ENCODE data around the gene PLSCR3.

PLSCR3 gene

DNA sequence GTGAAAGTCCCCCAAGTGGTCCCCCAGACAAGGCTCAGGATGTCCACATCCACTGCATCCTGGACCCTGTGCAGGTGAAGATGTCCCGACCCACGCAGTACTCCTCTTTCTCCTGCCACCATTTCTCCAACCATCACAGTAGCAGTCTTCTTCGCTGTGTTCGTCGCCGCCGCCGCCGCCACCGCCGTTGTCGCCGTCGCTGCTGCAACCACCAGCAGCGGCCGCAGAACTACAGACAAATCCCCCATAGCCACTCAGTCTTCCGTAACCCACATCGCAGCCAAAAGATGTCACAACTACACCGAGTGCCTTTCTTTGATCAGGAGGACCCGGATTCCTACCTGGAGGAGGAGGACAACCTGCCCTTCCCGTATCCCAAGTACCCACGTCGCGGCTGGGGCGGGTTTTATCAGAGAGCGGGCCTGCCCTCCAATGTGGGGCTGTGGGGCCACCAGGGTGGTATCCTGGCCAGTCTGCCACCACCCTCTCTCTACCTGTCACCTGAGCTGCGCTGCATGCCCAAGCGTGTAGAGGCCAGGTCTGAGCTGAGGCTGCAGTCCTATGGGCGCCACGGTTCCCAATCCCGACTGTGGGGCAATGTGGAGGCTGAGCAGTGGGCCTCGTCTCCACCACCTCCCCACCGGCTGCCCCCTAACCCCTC lies 32.0 kb upstream of the PLSCR3 start:
- DNase-seq (ENCODE audit: low read depth), result no peak

DNA sequence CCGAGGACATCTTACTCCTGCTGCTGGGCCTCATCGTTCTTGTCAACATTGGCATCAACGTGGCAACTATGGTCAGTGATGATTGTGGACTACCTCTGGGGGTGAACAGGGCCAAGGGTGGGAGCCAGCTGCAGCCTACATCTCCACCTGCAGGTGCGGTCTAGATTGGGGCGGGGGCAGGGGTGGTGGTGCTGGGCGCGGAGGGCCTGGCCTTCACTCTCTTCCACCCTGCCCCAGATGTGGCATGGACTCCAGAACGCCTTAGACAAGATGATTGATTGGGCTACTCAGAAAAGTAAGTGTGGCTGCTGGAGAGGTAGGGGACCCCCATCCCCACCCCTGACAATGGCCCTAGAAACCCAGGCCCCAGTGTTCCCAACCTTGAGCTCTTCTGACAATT lies 31.4 kb upstream of the PLSCR3 start:
- DNase-seq (ENCODE audit: low read depth), result no peak

DNA sequence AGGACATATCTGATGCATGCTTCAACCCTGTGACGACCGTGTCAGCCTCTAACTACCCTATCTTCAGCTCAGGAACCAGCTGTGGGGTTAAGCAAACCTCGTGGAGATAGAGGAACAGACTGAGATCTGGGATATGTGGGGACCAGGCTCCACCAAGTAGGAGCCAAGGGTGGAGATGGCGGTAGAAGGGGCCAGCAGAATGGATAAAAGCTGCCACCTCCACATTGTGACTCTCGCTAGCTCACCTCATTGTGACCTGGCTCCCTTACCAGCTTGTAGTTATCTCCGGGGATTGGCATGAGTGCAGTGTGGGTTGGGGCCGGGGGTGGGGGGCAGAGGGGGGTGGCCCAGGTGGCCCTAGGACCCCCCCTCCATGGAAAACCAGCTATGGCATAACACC lies 31.0 kb upstream of the PLSCR3 start, which contains the start of gene SPEM2:
Gene SPEM2 (plus strand): TSS at position 301 of the 400 bp plus-strand sequence. CDS start 73 bp downstream, at position 374.
- no peak for DNase-seq (ENCODE audit: low read depth)

DNA sequence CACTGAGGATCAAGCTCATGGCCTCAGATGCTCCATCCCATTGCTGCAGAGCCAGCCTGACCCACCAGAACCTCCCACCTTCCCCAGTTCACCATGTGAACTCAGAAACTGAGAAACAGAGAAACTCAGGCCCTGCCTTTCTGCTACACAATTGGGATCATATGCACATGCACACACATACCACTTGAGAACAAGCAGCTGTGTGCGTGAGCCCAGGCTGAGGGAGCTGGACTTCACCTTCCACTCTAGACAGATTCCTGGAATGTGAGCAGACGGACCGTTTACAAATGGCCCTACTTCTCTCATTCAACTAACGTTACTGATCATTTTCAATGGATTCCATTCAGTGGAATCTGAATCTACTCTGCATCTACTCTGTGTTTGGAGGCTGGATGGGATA lies 29.4 kb upstream of the PLSCR3 start:
- no peak for DNase-seq (ENCODE audit: low read depth)

DNA sequence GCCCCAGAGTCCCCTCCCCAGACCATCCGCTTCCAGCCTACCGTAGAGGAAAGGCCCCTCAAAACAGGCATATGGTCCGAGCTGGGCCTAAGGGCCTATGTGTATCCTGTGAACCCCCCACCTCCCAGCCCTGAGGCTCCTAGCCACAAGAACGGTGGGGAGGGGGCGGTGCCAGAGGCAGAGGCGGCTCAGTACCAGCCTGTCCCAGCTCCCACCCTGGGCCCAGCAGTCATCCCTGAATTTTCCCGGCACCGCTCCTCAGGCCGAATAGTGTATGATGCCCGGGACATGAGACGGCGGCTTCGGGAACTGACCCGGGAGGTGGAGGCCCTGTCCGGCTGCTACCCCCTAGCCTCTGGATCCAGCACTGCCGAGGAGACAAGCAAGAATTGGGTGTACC lies 26.9 kb upstream of the PLSCR3 start:
- DNase-seq (ENCODE audit: low read depth), result no peak

DNA sequence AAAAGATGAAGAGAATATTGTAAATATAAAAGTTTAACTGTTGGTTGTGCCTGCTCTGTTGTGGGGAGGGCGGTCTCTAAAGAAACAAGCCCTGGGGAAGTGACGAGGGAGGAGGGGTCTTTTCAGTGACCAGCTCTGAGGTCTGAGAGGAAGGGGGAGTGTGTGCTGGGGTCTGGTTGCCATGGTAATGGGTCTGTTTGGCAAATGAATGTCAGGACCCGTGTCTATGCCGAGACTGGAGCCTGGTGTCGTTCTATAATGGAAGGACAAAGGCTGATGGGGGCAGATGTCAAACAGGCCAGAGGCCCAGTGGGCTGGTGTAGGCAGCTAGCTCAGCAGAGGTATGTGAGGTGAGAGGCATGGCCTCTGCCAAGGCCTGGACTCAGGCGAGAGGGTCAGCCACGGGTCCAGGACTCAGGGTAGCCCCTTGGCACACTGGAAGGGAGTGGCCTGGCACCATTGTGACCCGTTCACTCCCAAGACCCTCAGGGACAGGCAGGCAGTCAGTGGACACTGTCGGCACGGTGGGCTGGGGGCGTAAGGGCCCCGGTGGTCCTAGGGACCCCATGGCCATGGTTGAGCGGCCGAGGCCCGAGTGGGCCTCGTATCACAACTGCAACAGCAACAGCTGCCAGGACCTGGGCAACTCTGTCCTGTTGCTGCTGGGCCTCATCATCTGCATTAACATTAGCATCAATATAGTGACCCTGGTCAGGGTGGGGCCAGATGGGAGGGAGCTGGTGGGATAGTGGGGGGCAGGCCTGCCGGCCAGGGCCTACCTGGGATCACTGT lies 25.7 kb upstream of the PLSCR3 start, which contains the start of gene SPEM1:
Gene SPEM1 (plus strand): TSS at position 506 of the 792 bp plus-strand sequence. CDS start 61 bp downstream, at position 567.
- no peak for DNase-seq (ENCODE audit: low read depth)

DNA sequence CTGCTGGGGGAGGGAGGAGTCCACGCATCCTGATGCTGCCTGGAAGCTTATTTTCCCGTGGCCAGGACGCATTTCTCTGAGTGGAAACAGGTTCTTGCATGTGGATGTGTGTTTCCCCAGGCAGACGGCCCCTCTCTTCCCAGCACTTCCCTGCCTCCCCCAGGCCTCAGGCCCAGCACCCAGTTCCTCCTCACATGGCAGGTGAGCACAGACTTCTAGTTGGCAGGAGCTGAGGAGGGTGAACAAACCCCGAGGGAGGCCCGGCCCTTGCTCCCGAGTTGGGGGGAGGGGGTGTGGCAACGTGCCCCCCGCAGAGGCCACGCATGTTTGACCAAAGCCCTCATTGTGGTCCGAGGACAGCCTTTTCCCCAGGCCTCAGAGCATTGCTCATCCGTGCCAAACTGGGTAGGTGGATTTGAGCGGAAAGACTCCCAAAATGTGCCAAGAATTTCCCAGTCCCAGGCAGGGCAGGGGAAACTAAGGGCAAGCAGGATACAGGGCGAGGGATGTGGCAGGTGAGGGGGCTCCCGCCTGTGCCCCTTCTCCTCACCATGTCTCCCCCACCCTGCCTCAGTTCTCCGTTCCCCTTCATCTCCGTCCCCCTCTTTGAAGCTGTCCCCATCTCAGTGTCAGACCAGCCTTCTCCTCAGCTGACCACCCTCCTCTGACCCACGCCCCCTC lies 24.3 kb upstream of the PLSCR3 start:
- DNase-seq (ENCODE audit: low read depth), result no peak

DNA sequence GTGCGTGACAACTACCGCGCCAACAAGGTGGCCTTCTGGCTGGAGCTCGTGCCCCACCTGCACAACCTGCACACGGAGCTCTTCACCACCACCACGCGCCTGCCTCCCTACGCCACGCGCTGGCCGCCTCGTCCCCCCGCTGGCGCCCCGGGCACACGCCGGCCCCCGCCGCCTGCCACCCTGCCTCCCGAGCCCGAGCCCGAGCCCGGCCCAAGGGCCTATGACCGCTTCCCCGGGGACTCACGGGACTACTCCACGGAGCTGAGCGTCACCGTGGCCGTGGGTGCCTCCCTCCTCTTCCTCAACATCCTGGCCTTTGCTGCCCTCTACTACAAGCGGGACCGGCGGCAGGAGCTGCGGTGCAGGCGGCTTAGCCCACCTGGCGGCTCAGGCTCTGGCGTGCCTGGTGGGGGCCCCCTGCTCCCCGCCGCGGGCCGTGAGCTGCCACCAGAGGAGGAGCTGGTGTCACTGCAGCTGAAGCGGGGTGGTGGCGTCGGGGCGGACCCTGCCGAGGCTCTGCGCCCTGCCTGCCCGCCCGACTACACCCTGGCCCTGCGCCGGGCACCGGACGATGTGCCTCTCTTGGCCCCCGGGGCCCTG lies 22.8 kb upstream of the PLSCR3 start:
- no peak for DNase-seq (ENCODE audit: low read depth)

DNA sequence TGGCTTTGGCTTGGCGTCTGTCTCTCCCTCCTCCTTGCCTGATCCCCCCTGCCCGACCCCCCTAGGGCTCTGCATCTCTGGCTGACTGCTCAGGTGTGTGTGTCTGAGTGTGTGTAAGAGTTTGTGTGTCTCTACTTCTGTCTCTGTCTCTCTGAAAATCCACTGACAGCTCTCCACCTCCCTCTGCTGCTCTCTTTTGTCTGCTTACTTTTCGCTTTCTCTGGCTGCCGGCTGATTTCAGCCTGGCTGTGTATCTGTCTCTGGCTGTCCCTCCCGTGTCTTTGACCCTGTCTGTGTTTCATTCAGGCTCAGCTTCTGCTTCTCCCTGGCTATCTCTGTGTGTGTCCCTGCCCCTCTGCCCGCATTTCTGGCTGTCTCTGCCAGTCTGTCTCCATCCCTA lies 22.0 kb upstream of the PLSCR3 start:
- no peak for DNase-seq (ENCODE audit: low read depth)

DNA sequence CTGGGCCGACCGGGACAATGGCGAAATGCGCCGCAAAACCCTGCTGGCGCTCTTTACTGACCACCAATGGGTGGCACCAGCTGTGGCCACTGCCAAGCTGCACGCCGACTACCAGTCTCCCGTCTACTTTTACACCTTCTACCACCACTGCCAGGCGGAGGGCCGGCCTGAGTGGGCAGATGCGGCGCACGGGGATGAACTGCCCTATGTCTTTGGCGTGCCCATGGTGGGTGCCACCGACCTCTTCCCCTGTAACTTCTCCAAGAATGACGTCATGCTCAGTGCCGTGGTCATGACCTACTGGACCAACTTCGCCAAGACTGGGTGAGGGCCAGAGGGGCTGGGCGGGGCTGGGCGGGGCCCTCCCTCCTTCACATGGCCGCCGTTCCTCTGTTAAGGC lies 21.5 kb upstream of the PLSCR3 start:
- no peak for DNase-seq (ENCODE audit: low read depth)

DNA sequence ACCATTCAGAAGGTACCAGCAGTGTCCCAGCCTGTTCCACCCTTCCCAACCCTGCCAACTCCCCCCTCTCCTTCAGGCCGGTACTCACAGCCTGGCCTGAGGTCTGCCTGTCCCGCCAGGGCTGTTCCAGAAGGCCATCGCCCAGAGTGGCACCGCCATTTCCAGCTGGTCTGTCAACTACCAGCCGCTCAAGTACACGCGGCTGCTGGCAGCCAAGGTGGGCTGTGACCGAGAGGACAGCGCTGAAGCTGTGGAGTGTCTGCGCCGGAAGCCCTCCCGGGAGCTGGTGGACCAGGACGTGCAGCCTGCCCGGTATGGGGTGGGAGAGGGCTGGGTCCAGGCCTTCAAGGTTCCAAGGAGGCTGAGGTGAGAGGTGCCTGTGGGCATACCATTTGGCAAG lies 20.5 kb upstream of the PLSCR3 start:
- DNase-seq (ENCODE audit: low read depth), result no peak

DNA sequence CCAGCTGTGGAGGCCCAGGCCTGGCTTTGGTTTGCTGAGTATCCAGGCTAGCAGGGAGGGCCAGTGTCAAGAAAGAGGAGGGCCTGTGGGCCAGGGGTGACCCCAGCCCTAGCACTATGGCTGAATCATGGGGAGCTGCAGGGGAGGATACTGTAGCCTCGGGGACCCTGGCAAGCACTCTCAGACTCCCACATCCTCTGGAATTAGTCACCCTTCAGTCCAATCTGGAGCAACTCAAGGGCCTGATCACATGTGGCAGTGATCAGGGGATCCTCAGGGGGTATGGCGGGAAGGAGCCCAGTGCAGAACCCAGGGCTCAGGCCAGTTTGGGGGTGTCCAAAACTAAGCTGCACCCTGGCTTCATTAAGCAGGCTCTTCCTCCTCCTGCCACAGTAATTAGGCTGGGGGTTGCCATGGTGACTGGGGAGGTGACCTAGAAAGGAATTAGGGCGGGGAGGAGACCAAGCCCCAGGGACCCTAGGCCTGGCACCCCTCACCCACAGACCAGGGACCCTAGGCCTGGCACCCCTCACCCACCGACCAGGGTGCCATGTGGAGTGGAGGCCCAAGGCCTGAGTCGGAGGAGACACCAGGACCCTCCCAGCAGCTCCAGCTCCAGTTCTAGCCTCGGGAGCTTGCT lies 19.1 kb upstream of the PLSCR3 start:
- DNase-seq (ENCODE audit: low read depth), result no peak

DNA sequence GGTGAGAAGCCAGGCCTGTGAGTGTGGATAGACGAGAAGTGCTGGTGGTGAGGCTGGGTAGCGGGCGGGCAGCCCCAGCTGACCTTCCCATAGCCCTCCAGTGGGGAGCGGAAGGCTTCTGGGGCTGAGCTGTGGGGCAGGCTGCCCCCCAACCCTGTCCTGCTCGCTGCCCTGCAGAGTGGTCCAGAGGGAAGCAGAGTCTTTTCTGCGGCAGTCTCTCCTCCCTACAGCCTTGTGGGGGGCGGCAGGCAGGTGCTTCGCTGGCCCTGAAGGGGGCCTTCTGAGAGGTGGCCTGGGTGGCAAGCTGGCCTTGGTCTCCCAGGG lies 17.1 kb upstream of the PLSCR3 start:
- no peak for DNase-seq (ENCODE audit: low read depth)

DNA sequence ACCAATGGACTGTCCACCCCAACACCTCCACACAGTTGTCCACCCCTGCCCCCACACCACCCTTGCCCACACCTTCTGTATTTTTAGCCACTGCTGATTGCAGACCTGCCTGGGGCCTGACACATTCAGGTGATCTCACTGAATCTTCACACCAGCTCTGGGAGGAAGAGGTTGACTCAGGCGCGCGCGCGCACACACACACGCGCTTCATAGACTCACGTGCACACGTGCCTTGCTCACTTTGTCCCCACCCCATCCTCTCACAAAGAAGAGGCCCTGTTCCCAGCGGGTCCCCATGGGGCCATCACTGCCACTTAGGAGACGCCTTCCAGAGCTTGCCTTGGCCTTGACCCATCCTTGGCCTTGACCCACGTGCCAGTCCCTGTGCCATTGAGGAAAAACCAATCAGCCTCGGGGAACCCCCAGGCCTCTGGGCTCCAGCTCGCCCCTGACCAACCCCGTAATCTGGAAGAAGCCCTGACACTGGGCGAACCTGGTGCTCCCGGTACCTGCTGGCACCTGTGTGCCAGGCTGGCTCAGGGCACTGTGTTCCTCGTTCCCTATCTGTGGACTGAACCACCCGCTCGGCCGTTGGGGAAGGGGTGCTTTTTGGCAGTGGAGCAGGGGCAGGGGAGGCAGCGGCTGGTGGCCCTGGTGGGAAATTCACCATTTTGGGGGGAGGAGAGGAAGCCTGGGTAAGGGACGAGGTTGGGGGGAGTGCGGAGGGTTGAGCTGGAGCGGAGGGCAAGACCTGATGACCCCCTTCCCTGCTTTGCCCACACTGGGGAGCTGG lies 16.5 kb upstream of the PLSCR3 start:
- DNase-seq (ENCODE audit: low read depth), result no peak

DNA sequence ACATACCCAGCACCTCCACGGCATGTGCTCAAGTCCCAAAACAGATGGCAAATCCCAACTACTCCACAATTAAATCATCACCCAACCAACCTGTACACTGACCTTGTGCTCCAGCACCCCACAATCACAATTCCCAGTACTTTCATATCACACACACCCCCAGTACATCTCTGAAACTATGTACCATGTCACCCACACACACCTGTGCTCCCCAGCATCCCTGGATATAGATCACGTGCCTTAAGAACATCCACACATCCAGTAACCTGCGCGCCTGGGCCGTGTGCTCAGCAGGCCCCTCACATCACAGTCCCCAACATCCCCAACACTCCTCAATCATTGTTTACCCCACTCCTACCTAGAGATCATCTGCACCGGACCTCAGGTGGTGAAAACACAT lies 15.4 kb upstream of the PLSCR3 start:
- DNase-seq (ENCODE audit: low read depth), result no peak

DNA sequence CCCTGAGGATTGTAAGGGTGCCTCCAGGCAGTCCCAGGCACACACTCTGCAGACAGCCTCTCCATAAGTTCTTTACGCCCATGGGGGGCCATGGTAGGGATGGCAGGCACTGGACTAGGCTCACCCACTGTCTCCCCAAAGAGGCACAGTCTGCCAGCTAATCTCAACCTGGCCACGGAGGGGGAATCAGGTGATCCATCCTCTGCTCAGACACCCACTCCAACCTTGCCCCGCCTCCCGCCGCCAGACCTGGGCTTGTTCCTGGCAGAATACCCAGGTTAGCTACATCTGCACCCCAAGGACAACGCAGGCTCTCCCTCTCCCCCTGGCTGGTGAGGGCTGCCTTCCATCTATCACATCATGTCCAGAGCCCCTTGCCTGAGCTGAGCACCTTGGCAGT lies 14.5 kb upstream of the PLSCR3 start:
- DNase-seq (ENCODE audit: low read depth), result no peak

DNA sequence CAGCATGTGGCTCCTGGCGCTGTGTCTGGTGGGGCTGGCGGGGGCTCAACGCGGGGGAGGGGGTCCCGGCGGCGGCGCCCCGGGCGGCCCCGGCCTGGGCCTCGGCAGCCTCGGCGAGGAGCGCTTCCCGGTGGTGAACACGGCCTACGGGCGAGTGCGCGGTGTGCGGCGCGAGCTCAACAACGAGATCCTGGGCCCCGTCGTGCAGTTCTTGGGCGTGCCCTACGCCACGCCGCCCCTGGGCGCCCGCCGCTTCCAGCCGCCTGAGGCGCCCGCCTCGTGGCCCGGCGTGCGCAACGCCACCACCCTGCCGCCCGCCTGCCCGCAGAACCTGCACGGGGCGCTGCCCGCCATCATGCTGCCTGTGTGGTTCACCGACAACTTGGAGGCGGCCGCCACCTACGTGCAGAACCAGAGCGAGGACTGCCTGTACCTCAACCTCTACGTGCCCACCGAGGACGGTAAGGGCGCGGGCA lies 14.0 kb upstream of the PLSCR3 start:
- no peak for DNase-seq (ENCODE audit: low read depth)

DNA sequence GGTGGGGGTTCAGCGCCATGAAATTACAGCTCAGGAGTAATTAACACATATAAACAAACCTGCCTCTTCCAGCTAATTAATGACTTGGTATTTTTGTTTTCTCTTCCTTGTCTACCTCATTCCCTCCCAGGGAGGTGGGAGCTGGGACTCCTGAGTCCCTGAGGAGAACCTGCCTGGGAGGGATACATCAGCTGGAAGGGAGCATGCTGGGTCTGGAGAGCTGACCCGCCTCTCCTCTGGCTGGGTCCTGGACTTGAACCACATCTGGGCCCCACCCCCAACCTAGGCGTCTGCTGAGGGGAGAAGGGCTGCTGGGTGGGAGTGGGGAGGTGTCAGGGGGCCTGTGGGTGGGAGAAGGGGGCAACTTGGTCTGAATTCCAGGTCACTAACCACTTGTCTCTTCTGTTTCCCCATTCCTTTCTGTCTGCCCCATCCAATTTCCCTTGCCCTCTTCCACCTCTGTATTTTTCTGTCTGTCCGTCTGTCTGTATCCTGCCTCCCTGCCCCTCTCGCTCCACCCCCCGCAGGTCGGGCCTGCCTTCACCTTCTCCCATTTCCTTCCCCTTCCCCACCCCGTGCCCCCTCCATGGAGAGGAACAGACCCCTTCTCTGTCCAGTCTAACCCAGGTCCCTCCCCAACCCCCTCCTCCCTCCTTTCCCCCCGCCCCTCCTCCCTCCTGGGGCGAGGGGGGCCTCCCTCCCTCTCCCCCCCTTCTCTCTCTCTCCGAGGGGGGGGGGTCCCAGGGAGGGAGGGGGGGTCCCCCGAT lies 13.3 kb upstream of the PLSCR3 start, which contains the start of gene NLGN2:
Gene NLGN2 (plus strand): TSS at position 361 of the 767 bp plus-strand sequence. CDS start 411 bp downstream, outside the sequence.
- no peak for DNase-seq (ENCODE audit: low read depth)

DNA sequence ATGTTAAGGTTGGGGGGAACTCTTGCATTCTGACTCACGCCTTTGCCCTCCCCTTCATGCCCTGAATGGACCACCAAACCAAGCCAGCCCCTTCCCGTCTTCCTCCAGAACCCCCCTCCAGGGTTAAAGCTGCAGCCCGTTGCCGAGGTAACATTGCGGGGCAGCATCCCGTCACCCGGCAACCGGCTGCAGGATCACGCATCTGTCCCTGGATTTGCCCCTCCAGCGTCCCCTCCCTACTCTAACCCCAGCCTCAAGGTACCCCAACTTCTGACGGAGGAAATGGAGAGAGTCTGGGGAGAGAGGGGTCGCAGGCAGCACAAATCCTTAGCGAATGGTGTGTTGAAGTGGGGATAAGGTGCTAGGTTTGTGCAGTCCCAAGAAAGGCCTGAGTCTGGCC lies 12.8 kb upstream of the PLSCR3 start:
- DNase-seq (ENCODE audit: low read depth), result no peak

DNA sequence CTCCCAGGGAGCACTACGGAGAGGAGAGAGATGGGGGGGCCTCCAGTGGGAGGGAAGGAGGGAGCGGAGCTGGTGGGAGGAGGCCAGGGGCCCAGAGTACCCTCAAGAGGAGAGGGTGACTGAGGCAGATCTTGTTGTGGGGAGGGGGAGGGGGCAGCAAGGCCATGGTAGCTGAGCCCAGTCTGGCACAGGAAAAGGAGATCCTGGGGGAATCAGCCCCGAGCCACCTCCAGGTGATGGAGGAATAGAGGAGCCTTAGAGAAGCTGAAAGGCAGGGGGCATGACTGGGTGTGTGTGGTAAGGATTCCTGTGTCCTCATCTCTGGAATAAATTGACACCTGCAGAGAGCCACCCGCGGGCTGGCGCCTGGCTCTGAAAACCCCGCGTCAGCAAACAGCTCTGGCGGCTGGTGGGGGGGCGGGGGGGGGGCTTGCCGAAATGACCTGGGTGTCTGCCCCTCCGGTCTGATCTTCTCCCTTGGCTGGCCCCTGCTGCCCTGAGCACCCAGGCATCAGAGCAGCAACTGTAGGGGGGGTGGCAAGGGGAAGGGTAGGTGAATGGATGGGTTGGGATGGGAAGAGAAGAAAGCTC lies 12.0 kb upstream of the PLSCR3 start:
- DNase-seq (ENCODE audit: low read depth), result no peak

All from activated T-cell treated with anti-CD3 and anti-CD28 coated beads for 1 hour (primary cell).